GM23338 (cell line): Measurements from ENCODE around the gene SUGCT. TPM values are rescaled to one million over a fixed set of nuclear protein-coding genes. Genes with fewer than 3 reads are reported as not detected.

Source experiments
- EZH2phosphoT487 ChIP-seq: fragments of 200-600 bp; sonication (generic); IDR thresholded peaks from one replicate; pipeline ENCODE4 v1.8.1; 2018; ENCODE audit warnings: antibody characterized with exemption; ENCODE audit not compliant: unreplicated experiment
- JUNB ChIP-seq: IDR thresholded peaks from one replicate; pipeline ENCODE4 v1.6.1; 2016; ENCODE audit warnings: antibody characterized with exemption; ENCODE audit not compliant: unreplicated experiment
- REST ChIP-seq: IDR thresholded peaks from one replicate; pipeline ENCODE4 v1.6.1; 2018; ENCODE audit warnings: antibody characterized with exemption; ENCODE audit not compliant: unreplicated experiment
- ZNF462 ChIP-seq: fragments of 250-450 bp; sonication (Bioruptor Pico); IDR thresholded peaks from 2 replicates; pipeline ENCODE4 v1.5.0; 2020; ENCODE audit warnings: mild to moderate bottlenecking, moderate library complexity
- polyA plus RNA-seq: library from polyadenylated mRNA; unstranded; fragments of >200 nt; fragmentation: Nextera tagmentation; extraction: Ambion mirVana; gene quantifications from 2 replicates; pipeline ENCODE4 v1.2.1, GENCODE V29; 2016
- total RNA-seq: library from RNA; depleted of rRNA; stranded (reverse); fragments of >200 nt; shearing (Covaris generic); gene quantifications from 2 replicates; pipeline ENCODE4 v1.2.3, GENCODE V29; 2014

The SUGCT gene
- total and polyA plus RNA-seq, 2 experiments from 2014 or later = 4.2 to 5.6 TPM

- TF ChIP-seq ZNF462 (CRISPR knock-in tag) (no peak), JUNB (no peak), REST (no peak), EZH2phosphoT487 (no peak)
Observed at GRCh38 chr7:40546616-40547501, 412.1 kb downstream of the SUGCT start (continued).
